Measurements from ENCODE around the gene GALNT2. TPM values are rescaled to one million over a fixed set of nuclear protein-coding genes. Genes with fewer than 3 reads are reported as not detected.
A peak's percentile ranks its signal among the peaks of the same experiment; 100 is the strongest.

Gene GALNT2
- total and polyA plus RNA-seq, 9 of the 15 experiments (the other 6 are each of a cell fraction or from before 2014, with no cell fraction given), result 1.6 to 106 (median 51.9) TPM

GRCh38 chr1:230144010-230144614 is 77.1 kb downstream of the GALNT2 start (continued):
- peak; percentile 10; the same call in 1 of the 2 replicates for TF ChIP-seq VEZF1 (CRISPR knock-in tag; IDR thresholded peaks at IDR 0.05)
- 0 out of 2 replicates have a peak, but pooled peaks have one; percentile 11 for TF ChIP-seq HMBOX1 (IDR thresholded peaks at IDR 0.05)
- TF ChIP-seq CEBPB (tag; IDR thresholded peaks at IDR 0.05), result peak; percentile 95
- 0 out of 2 replicates have a peak, but pooled peaks have one; percentile 40 for TF ChIP-seq ZNF644 (tag; IDR thresholded peaks at IDR 0.05; ENCODE audit: low read depth)
- TF ChIP-seq BMI1 (IDR thresholded peaks at IDR 0.05; ENCODE audit: low read length), result no peak
- 0 out of 2 replicates have a peak, but pooled peaks have one; percentile 22 for TF ChIP-seq NFE2 (IDR thresholded peaks at IDR 0.05; ENCODE audit: low read depth)
- TF ChIP-seq FOXJ3 (CRISPR knock-in tag; IDR thresholded peaks at IDR 0.05), result no peak
- no peak for TF ChIP-seq TAF7 (tag; IDR thresholded peaks at IDR 0.05)
- TF ChIP-seq SMARCB1 (IDR thresholded peaks at IDR 0.05; ENCODE audit: insufficient read length, low read depth), result no peak
- no peak for TF ChIP-seq PRDM10 (IDR thresholded peaks at IDR 0.05; ENCODE audit: partially characterized antibody)
- TF ChIP-seq POLR2AphosphoS5 (IDR thresholded peaks at IDR 0.05; ENCODE audit: control insufficient read depth, insufficient read depth, low read depth, low read length), result no peak
- TF ChIP-seq PHF20 (IDR thresholded peaks at IDR 0.05; ENCODE audit: partially characterized antibody), result no peak
- TF ChIP-seq ZNF785 (CRISPR knock-in tag; IDR thresholded peaks at IDR 0.05), result peak; percentile 52; the same call in 1 of the 2 replicates
- TF ChIP-seq KDM5B (IDR thresholded peaks at IDR 0.05; ENCODE audit: insufficient replicate concordance, low read depth, low read length), result peak; percentile 8
- TF ChIP-seq JUND (IDR thresholded peaks at IDR 0.05; ENCODE audit: borderline replicate concordance, low read depth, low read length), result no peak
- no peak for TF ChIP-seq JUND (tag; IDR thresholded peaks at IDR 0.05; ENCODE audit: borderline replicate concordance, low read depth, low read length)
- TF ChIP-seq ZBTB9 (CRISPR knock-in tag; IDR thresholded peaks at IDR 0.05), result 0 out of 2 replicates have a peak, but pooled peaks have one; percentile 17
- TF ChIP-seq CEBPG (CRISPR knock-in tag; IDR thresholded peaks at IDR 0.05), result peak; percentile 62
- TF ChIP-seq CEBPG (tag; conservative IDR thresholded peaks at IDR 0.05 in 1 of 2, IDR thresholded peaks at IDR 0.05 in 1 of 2), result peak; percentile 19 to 83; a peak in 2 of 4 replicates

All from K562 (cell line).